Suppressor macrophage treated with lipopolysaccharide for 1 hour (primary cell): ENCODE results near the gene ORC5.
"Not testable (repeated sequence)": the region's sequence is repeated elsewhere in the genome, so short reads cannot be mapped to it uniquely, and the experiment has no call there.

ENCODE experiments used
- DNase-seq, 3 donors: peaks; one replicate each; pipeline ENCODE4 v3.0.0-alpha.2; 2020 to 2022

Gene ORC5

GRCh38 chr7:104207731-104208420, at the start of gene ORC5:
Gene ORC5 (minus strand): TSS chr7:104208013. CDS start chr7:104207904, 109 bp downstream.
- DNase-seq: peak; percentile 91 to 95 (median 94)

GRCh38 chr7:104255616-104256015, 47.8 kb upstream of the ORC5 start:
- DNase-seq: no peak

- DNase-seq: no peak
Observed at GRCh38 chr7:104255194-104255593, 47.4 kb upstream of the ORC5 start.

- DNase-seq: no peak
Observed at GRCh38 chr7:104254696-104255095, 46.9 kb upstream of the ORC5 start.

GRCh38 chr7:104252409-104253134, 44.8 kb upstream of the ORC5 start:
- DNase-seq: no peak

- no peak for DNase-seq
Observed at GRCh38 chr7:104242638-104243037, 34.8 kb upstream of the ORC5 start.

GRCh38 chr7:104241538-104242209, 33.9 kb upstream of the ORC5 start:
- no peak for DNase-seq

GRCh38 chr7:104241135-104241534, 33.3 kb upstream of the ORC5 start:
- DNase-seq: no peak

GRCh38 chr7:104240401-104240800, 32.6 kb upstream of the ORC5 start:
- DNase-seq: no peak

- not testable (repeated sequence) for DNase-seq
Observed at GRCh38 chr7:104234990-104235389, 27.2 kb upstream of the ORC5 start.

GRCh38 chr7:104231054-104232046, 23.5 kb upstream of the ORC5 start:
- DNase-seq: peak; percentile 58 to 71 (median 62)

GRCh38 chr7:104230606-104231005, 22.8 kb upstream of the ORC5 start:
- no peak for DNase-seq

GRCh38 chr7:104228442-104228841, 20.6 kb upstream of the ORC5 start:
- no peak for DNase-seq

GRCh38 chr7:104225451-104225850, 17.6 kb upstream of the ORC5 start:
- DNase-seq: no peak

GRCh38 chr7:104217620-104218019, 9.8 kb upstream of the ORC5 start:
- DNase-seq: no peak

GRCh38 chr7:104209063-104209462, 1.2 kb upstream of the ORC5 start:
- DNase-seq: no peak

- DNase-seq: no peak
Observed at GRCh38 chr7:104208421-104208780, 588 bp upstream of the ORC5 start.

- peak in 1 of 3 donors; percentile 15 for DNase-seq
Observed at GRCh38 chr7:104207348-104207730, 474 bp downstream of the ORC5 start.

GRCh38 chr7:104206841-104207240, 972 bp downstream of the ORC5 start:
- no peak for DNase-seq

GRCh38 chr7:104198673-104199278, 9.0 kb downstream of the ORC5 start:
- DNase-seq: no peak

GRCh38 chr7:104196161-104196560, 11.7 kb downstream of the ORC5 start:
- no peak for DNase-seq

GRCh38 chr7:104192434-104192833, 15.4 kb downstream of the ORC5 start:
- DNase-seq: no peak
